HepG2 (cell line): Measurements from ENCODE around the gene UVSSA. TPM values are rescaled to one million over a fixed set of nuclear protein-coding genes. Genes with fewer than 3 reads are reported as not detected.

Experiments used
- AGO1 ChIP-seq: fragments of 200-400 bp; formaldehyde crosslinking; IDR thresholded peaks from 2 replicates; pipeline ENCODE4 v1.6.1; 2017; ENCODE audit warnings: mild to moderate bottlenecking, low read depth, low read length, moderate library complexity; ENCODE audit not compliant: poor library complexity, severe bottlenecking
- ARNT2 ChIP-seq: sonication (generic); formaldehyde crosslinking; IDR thresholded peaks from 2 replicates; pipeline ENCODE4 v1.8.0; 2022; ENCODE audit warnings: mild to moderate bottlenecking, low read depth, missing genetic modification reagents, moderate library complexity
- ELF4 ChIP-seq: sonication (generic); formaldehyde crosslinking; IDR thresholded peaks from 2 replicates; pipeline ENCODE4 v1.5.0; 2020; ENCODE audit warnings: missing genetic modification reagents, mild to moderate bottlenecking, moderate library complexity, borderline replicate concordance
- HMGXB4 ChIP-seq, 2 experiments: sonication (generic) in 1 of 2; formaldehyde crosslinking in 1 of 2; IDR thresholded peaks; 2 replicates each; pipeline versions ENCODE4 v1.4.0 to v1.6.1; 2018 to 2020; ENCODE audit warnings: missing genetic modification reagents in 2 of 2, borderline replicate concordance in 1 of 2, low read depth in 1 of 2, mild to moderate bottlenecking in 1 of 2, missing biosample characterization in 1 of 2
- MNT ChIP-seq: fragments of 450-650 bp; IDR thresholded peaks from 2 replicates; pipeline ENCODE4 v1.6.1; 2016
- NAIF1 ChIP-seq: sonication (generic); formaldehyde crosslinking; IDR thresholded peaks from 2 replicates; pipeline ENCODE4 v1.5.0; 2020; ENCODE audit warnings: mild to moderate bottlenecking, missing genetic modification reagents, borderline replicate concordance
- PRPF4 ChIP-seq: fragments of 200-400 bp; formaldehyde crosslinking; IDR thresholded peaks from 2 replicates; pipeline ENCODE4 v1.6.1; 2016; ENCODE audit warnings: low read length, low read depth; ENCODE audit not compliant: poor library complexity, severe bottlenecking
- SKI ChIP-seq: fragments of 450-650 bp; IDR thresholded peaks from one replicate; pipeline ENCODE4 v1.6.1; 2018; ENCODE audit warnings: mild to moderate bottlenecking; ENCODE audit not compliant: partially characterized antibody
- TGIF2 ChIP-seq: IDR thresholded peaks from 2 replicates; pipeline ENCODE4 v1.6.1; 2016; ENCODE audit warnings: control low read depth, missing compliant biosample characterization
- YEATS4 ChIP-seq: sonication (generic); formaldehyde crosslinking; IDR thresholded peaks from 2 replicates; pipeline ENCODE4 v1.4.0; 2020; ENCODE audit warnings: missing genetic modification reagents, borderline replicate concordance
- ZBTB25 ChIP-seq: IDR thresholded peaks from 2 replicates; pipeline ENCODE4 v1.6.1; 2018; ENCODE audit warnings: missing genetic modification reagents
- ZBTB33 ChIP-seq: sonication (generic); formaldehyde crosslinking; IDR thresholded peaks from 2 replicates; pipeline ENCODE4 v1.4.0; 2020; ENCODE audit warnings: missing genetic modification reagents
- ZFAT ChIP-seq: sonication (generic); formaldehyde crosslinking; conservative IDR thresholded peaks from 2 replicates; pipeline ENCODE4 v1.8.1; 2023; ENCODE audit warnings: missing genetic modification reagents, inconsistent platforms
- ZNF142 ChIP-seq: sonication (generic); formaldehyde crosslinking; IDR thresholded peaks from 2 replicates; pipeline ENCODE4 v1.4.0; 2020; ENCODE audit warnings: missing genetic modification reagents
- ZNF570 ChIP-seq: sonication (generic); formaldehyde crosslinking; IDR thresholded peaks from 2 replicates; pipeline ENCODE4 v1.4.0; 2020; ENCODE audit warnings: mild to moderate bottlenecking, missing genetic modification reagents, borderline replicate concordance
- ZSCAN22 ChIP-seq: sonication (generic); formaldehyde crosslinking; IDR thresholded peaks from 2 replicates; pipeline ENCODE4 v1.4.0; 2020; ENCODE audit warnings: mild to moderate bottlenecking, missing genetic modification reagents
- polyA plus RNA-seq, 8 experiments: library from polyadenylated mRNA; depleted of rRNA in 3 of 8; stranded (reverse) in 7 of 8; unstranded in 1 of 8; fragments of >200 nt; fragmentation: Illumina TruSeq in 4 of 8; extraction: Trizol in 4 of 8; gene quantifications; 2 replicates each; pipeline versions ENCODE4 v1.2.1 to v1.2.3, GENCODE V29; 2011 to 2016; ENCODE audit warnings: low read depth in 4 of 8, missing spikeins in 1 of 8, mixed read lengths in 1 of 8; ENCODE audit not compliant: insufficient read depth in 1 of 8
- total RNA-seq, 5 experiments: library from RNA; depleted of rRNA; stranded (reverse); fragments of >200 nt; fragmentation: Illumina TruSeq; extraction: Trizol; gene quantifications; 2 replicates each; pipeline ENCODE4 v1.2.3, GENCODE V29; 2016; ENCODE audit warnings: low read depth in 1 of 5

The UVSSA gene
- total and polyA plus RNA-seq, 2 of the 13 experiments (the other 11 are each of a cell fraction or from before 2014, with no cell fraction given), result 4.6 to 8.4 TPM

GRCh38 chr4:1346781-1347409 is at the start of gene UVSSA (continued):
- TF ChIP-seq AGO1, result no peak
- no peak for TF ChIP-seq ZBTB25 (CRISPR knock-in tag)
- peak; percentile 1 for TF ChIP-seq SKI
- TF ChIP-seq TGIF2 (CRISPR knock-in tag), result no peak
- TF ChIP-seq ZFAT (CRISPR knock-in tag), result no peak
- no peak for TF ChIP-seq ZNF570 (CRISPR knock-in tag)
- peak; percentile 8 to 46; a peak in 1 of 4 replicates for TF ChIP-seq HMGXB4 (CRISPR knock-in tag; IDR thresholded peaks at IDR 0.05; ENCODE audit: borderline replicate concordance in 1 of 2, low read depth in 1 of 2)
- TF ChIP-seq ZNF142 (CRISPR knock-in tag), result peak; percentile 100
- TF ChIP-seq YEATS4, result peak; percentile 67
- TF ChIP-seq ZSCAN22 (CRISPR knock-in tag), result no peak
- no peak for TF ChIP-seq ELF4 (CRISPR knock-in tag)
- TF ChIP-seq PRPF4, result no peak
- peak; percentile 11; the same call in 1 of the 2 replicates for TF ChIP-seq ZBTB33
- peak; percentile 47; the same call in 1 of the 2 replicates for TF ChIP-seq ARNT2
- TF ChIP-seq MNT, result peak; percentile 90
- TF ChIP-seq NAIF1 (CRISPR knock-in tag), result no peak
